GM12873 (cell line): ENCODE data around the gene SUPT5H.
A peak's percentile ranks its signal among the peaks of the same experiment; 100 is the strongest.

Experiments
- CTCF ChIP-seq: IDR thresholded peaks from 2 replicates; pipeline ENCODE4 v1.5.1; 2012; ENCODE audit warnings: low read depth, mild to moderate bottlenecking, moderate library complexity, low read length, control low read depth; ENCODE audit not compliant: insufficient read depth; ENCODE audit errors: missing control alignments

SUPT5H gene

GRCh38 chr19:39406656-39407409 lies 38.5 kb upstream of the SUPT5H start, which contains the start of gene ZFP36:
ZFP36 (plus strand) TSS chr19:39406847; CDS start chr19:39406905, 58 bp downstream.
- peak; percentile 23 for TF ChIP-seq CTCF

- no peak for TF ChIP-seq CTCF
Observed at GRCh38 chr19:39407410-39407659, 38.0 kb upstream of the SUPT5H start.

- no peak for TF ChIP-seq CTCF
Observed at GRCh38 chr19:39407660-39408391, 37.6 kb upstream of the SUPT5H start.

- TF ChIP-seq CTCF: no peak
Observed at GRCh38 chr19:39408392-39409207, 36.8 kb upstream of the SUPT5H start.

GRCh38 chr19:39409208-39410016 lies 36.0 kb upstream of the SUPT5H start:
- no peak for TF ChIP-seq CTCF

- TF ChIP-seq CTCF: no peak
Observed at GRCh38 chr19:39410017-39410830, 35.2 kb upstream of the SUPT5H start.
